Measurements from ENCODE around the gene MAMLD1.
A peak's percentile ranks its signal among the peaks of the same experiment; 100 is the strongest.

Gene MAMLD1

GRCh38 chrX:150405576-150405975, 42.5 kb downstream of the MAMLD1 start:
- Histone ChIP-seq H3K36me3 (ENCODE audit: insufficient read depth, low read length) (no peaks in the 10 kb centered on the region), H3K4me1 (ENCODE audit: control insufficient read depth, insufficient read depth, low read length, unreplicated experiment) (no peaks in the 10 kb centered on the region), H2AFZ (ENCODE audit: low read length, unreplicated experiment) (no peak overlapping the region), H3K79me2 (ENCODE audit: control insufficient read depth, insufficient read depth, low read length, unreplicated experiment) (no peaks in the 10 kb centered on the region), H3K4me3 (ENCODE audit: low read depth, low read length) (no peak overlapping the region), H3K27ac (ENCODE audit: low read depth, low read length) (no peak overlapping the region), H3K27me3 (ENCODE audit: insufficient read depth, low read length) (no peaks in the 10 kb centered on the region)

DNA sequence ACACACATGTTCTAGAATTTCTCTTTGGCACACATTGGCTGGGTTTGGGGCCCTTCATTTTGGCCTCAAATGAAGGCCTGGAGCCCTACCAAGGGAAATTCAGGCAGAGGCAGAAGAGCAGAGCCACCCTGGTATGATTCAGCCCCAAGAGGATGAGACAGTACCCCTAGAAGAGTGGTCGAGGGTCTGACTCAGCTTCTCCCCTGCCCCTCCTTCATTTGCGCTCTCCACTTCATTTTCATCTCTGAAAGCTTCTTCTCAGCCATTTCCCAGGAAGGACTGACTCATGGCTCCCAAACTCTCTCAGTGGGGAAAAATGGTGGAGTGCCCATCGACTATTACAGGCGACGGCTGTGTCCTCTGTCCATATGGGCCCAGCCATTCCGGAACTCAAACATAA, 43.5 kb downstream of the MAMLD1 start:
- no peaks in the 10 kb centered on the region for H3K36me3 ChIP-seq (ENCODE audit: insufficient read depth, low read length)
- no peaks in the 10 kb centered on the region for H3K79me2 ChIP-seq (ENCODE audit: control insufficient read depth, insufficient read depth, low read length, unreplicated experiment)
- no peaks in the 10 kb centered on the region for H3K4me1 ChIP-seq (ENCODE audit: control insufficient read depth, insufficient read depth, low read length, unreplicated experiment)
- no peak overlapping the region for H3K4me3 ChIP-seq (ENCODE audit: low read depth, low read length)
- H2AFZ ChIP-seq (ENCODE audit: low read length, unreplicated experiment): no peak overlapping the region
- H3K27ac ChIP-seq (ENCODE audit: low read depth, low read length): no peak overlapping the region
- no peaks in the 10 kb centered on the region for H3K27me3 ChIP-seq (ENCODE audit: insufficient read depth, low read length)

DNA sequence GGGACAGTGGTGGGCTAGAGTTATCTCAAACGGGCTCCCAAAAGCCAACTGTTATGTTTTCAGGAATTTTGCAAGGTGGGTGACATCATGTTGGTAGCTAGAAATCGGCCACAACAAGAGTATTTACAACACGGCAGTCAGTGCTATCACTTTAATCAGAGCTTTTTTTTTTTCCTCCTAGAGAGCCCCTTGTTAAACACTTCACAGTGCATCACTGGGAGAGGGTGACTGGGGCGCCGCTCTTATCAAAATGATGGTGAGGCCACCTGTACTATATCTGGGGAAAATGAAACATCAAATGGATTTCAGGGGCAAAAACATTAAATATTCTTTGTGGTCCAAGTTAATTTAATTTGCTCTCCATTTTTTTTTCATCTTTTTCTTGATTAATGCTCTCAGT, 44.9 kb downstream of the MAMLD1 start:
- Histone ChIP-seq H3K4me1 (ENCODE audit: control insufficient read depth, insufficient read depth, low read length, unreplicated experiment) (no peaks in the 10 kb centered on the region), H3K79me2 (ENCODE audit: control insufficient read depth, insufficient read depth, low read length, unreplicated experiment) (no peaks in the 10 kb centered on the region), H3K4me3 (ENCODE audit: low read depth, low read length) (no peak overlapping the region), H2AFZ (ENCODE audit: low read length, unreplicated experiment) (no peak overlapping the region), H3K27ac (ENCODE audit: low read depth, low read length) (no peak overlapping the region), H3K27me3 (ENCODE audit: insufficient read depth, low read length) (no peaks in the 10 kb centered on the region), H3K36me3 (ENCODE audit: insufficient read depth, low read length) (no peaks in the 10 kb centered on the region)

DNA sequence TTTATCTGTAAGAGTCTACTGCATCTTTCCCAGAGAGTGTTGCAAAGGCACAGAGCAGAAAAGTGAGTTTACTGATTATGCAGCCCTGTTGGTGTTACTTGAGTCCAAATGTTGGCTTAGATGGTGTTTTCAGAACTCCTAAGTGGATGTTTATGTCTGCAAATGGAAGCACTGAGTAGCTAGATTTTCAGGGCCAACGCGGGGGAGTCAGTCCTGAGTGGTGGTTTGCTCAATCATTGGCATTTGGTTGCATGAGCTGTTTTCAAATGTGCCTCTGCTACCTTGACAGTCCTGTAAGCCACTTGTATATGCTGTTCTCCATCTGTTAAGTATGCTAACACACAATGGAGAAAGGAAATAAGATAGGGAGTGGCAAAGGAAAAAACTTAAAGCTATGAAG, 45.4 kb downstream of the MAMLD1 start:
- H3K79me2 ChIP-seq (ENCODE audit: control insufficient read depth, insufficient read depth, low read length, unreplicated experiment): no peaks in the 10 kb centered on the region
- no peak overlapping the region for H2AFZ ChIP-seq (ENCODE audit: low read length, unreplicated experiment)

GRCh38 chrX:150409486-150409885, 46.4 kb downstream of the MAMLD1 start:
- no peak overlapping the region for H3K27ac ChIP-seq (ENCODE audit: low read depth, low read length)
- H3K4me3 ChIP-seq (ENCODE audit: low read depth, low read length): no peak overlapping the region
- H3K4me1 ChIP-seq (ENCODE audit: control insufficient read depth, insufficient read depth, low read length, unreplicated experiment): no peaks in the 10 kb centered on the region
- H3K27me3 ChIP-seq (ENCODE audit: insufficient read depth, low read length): no peaks in the 10 kb centered on the region
- H2AFZ ChIP-seq (ENCODE audit: low read length, unreplicated experiment): no peak overlapping the region
- no peaks in the 10 kb centered on the region for H3K79me2 ChIP-seq (ENCODE audit: control insufficient read depth, insufficient read depth, low read length, unreplicated experiment)
- no peaks in the 10 kb centered on the region for H3K36me3 ChIP-seq (ENCODE audit: insufficient read depth, low read length)

More for the DNA sequence above, 45.4 kb downstream of the MAMLD1 start:
- Histone ChIP-seq H3K27me3 (ENCODE audit: insufficient read depth, low read length) (no peaks in the 10 kb centered on the region), H3K4me1 (ENCODE audit: control insufficient read depth, insufficient read depth, low read length, unreplicated experiment) (no peaks in the 10 kb centered on the region), H3K4me3 (ENCODE audit: low read depth, low read length) (no peak overlapping the region), H3K36me3 (ENCODE audit: insufficient read depth, low read length) (no peaks in the 10 kb centered on the region), H3K27ac (ENCODE audit: low read depth, low read length) (no peak overlapping the region)

- H2AFZ ChIP-seq (ENCODE audit: low read length, unreplicated experiment): no peak overlapping the region
- H3K4me3 ChIP-seq (ENCODE audit: low read depth, low read length): no peak overlapping the region
- H3K27me3 ChIP-seq (ENCODE audit: insufficient read depth, low read length): no peaks in the 10 kb centered on the region
- H3K27ac ChIP-seq (ENCODE audit: low read depth, low read length): no peak overlapping the region
- no peaks in the 10 kb centered on the region for H3K4me1 ChIP-seq (ENCODE audit: control insufficient read depth, insufficient read depth, low read length, unreplicated experiment)
- H3K36me3 ChIP-seq (ENCODE audit: insufficient read depth, low read length): no peaks in the 10 kb centered on the region
- H3K79me2 ChIP-seq (ENCODE audit: control insufficient read depth, insufficient read depth, low read length, unreplicated experiment): no peaks in the 10 kb centered on the region
These were observed 46.8 kb downstream of the MAMLD1 start for GRCh38 chrX:150409964-150410363.

GRCh38 chrX:150410513-150410912, 47.4 kb downstream of the MAMLD1 start:
- Histone ChIP-seq H3K4me1 (ENCODE audit: control insufficient read depth, insufficient read depth, low read length, unreplicated experiment) (no peaks in the 10 kb centered on the region), H3K27ac (ENCODE audit: low read depth, low read length) (no peak overlapping the region), H3K4me3 (ENCODE audit: low read depth, low read length) (no peak overlapping the region), H3K27me3 (ENCODE audit: insufficient read depth, low read length) (no peaks in the 10 kb centered on the region), H3K79me2 (ENCODE audit: control insufficient read depth, insufficient read depth, low read length, unreplicated experiment) (no peaks in the 10 kb centered on the region), H3K36me3 (ENCODE audit: insufficient read depth, low read length) (no peaks in the 10 kb centered on the region), H2AFZ (ENCODE audit: low read length, unreplicated experiment) (no peak overlapping the region)

GRCh38 chrX:150411656-150412055, 48.5 kb downstream of the MAMLD1 start:
- Histone ChIP-seq H3K27ac (ENCODE audit: low read depth, low read length) (no peak overlapping the region), H3K4me1 (ENCODE audit: control insufficient read depth, insufficient read depth, low read length, unreplicated experiment) (no peaks in the 10 kb centered on the region), H3K36me3 (ENCODE audit: insufficient read depth, low read length) (no peaks in the 10 kb centered on the region), H3K4me3 (ENCODE audit: low read depth, low read length) (no peak overlapping the region), H3K79me2 (ENCODE audit: control insufficient read depth, insufficient read depth, low read length, unreplicated experiment) (no peaks in the 10 kb centered on the region), H2AFZ (ENCODE audit: low read length, unreplicated experiment) (no peak overlapping the region), H3K27me3 (ENCODE audit: insufficient read depth, low read length) (no peaks in the 10 kb centered on the region)

DNA sequence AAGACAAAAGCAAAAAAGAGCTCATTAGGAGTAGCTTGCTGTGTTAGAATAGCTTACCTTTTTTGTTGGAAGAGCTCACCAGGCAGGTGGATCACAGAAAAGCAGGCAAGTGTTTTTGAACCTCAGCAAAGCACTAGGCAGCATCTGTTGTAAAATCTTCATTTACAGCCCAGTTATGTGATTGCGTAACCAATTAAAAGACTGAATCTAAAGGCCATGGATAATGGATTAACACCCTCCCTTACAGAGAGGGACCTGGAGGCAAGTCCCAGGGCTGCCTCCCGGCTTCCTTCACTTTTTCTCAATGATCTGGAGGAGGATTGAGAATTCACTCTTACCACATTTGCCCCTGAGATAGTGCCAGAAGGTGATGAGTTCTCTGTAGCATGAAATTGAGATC, 51.1 kb downstream of the MAMLD1 start:
- Histone ChIP-seq H3K79me2 (ENCODE audit: control insufficient read depth, insufficient read depth, low read length, unreplicated experiment) (no peaks in the 10 kb centered on the region), H2AFZ (ENCODE audit: low read length, unreplicated experiment) (no peak overlapping the region), H3K27ac (ENCODE audit: low read depth, low read length) (no peak overlapping the region), H3K36me3 (ENCODE audit: insufficient read depth, low read length) (no peaks in the 10 kb centered on the region), H3K27me3 (ENCODE audit: insufficient read depth, low read length) (no peaks in the 10 kb centered on the region), H3K4me1 (ENCODE audit: control insufficient read depth, insufficient read depth, low read length, unreplicated experiment) (no peaks in the 10 kb centered on the region), H3K4me3 (ENCODE audit: low read depth, low read length) (no peak overlapping the region)

DNA sequence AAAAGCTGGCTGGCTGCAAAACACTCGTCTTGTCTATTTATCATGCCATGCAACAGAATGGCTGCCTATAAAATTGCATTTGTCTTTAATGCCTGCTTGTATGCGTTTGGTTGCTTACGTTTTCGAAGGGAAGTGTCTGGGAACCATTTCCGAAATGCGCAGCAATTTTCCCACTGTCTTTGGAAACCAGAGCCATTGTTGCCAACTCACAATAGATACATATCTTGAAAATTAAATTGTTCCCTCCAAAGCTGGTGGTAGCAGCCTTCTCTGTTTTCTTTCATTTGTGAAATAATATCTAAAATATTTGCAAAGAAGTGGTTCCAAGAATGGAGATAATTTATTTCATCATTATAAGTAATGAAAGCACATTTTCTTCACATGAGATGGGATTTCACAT, 53.4 kb downstream of the MAMLD1 start:
- H3K27ac ChIP-seq (ENCODE audit: low read depth, low read length): no peak overlapping the region
- H3K4me1 ChIP-seq (ENCODE audit: control insufficient read depth, insufficient read depth, low read length, unreplicated experiment): no peaks in the 10 kb centered on the region
- H3K4me3 ChIP-seq (ENCODE audit: low read depth, low read length): no peak overlapping the region
- H2AFZ ChIP-seq (ENCODE audit: low read length, unreplicated experiment): no peak overlapping the region
- no peaks in the 10 kb centered on the region for H3K36me3 ChIP-seq (ENCODE audit: insufficient read depth, low read length)
- H3K79me2 ChIP-seq (ENCODE audit: control insufficient read depth, insufficient read depth, low read length, unreplicated experiment): no peaks in the 10 kb centered on the region
- no peaks in the 10 kb centered on the region for H3K27me3 ChIP-seq (ENCODE audit: insufficient read depth, low read length)

- H3K27me3 ChIP-seq (ENCODE audit: insufficient read depth, low read length): no peaks in the 10 kb centered on the region
- H3K36me3 ChIP-seq (ENCODE audit: insufficient read depth, low read length): no peaks in the 10 kb centered on the region
- H3K79me2 ChIP-seq (ENCODE audit: control insufficient read depth, insufficient read depth, low read length, unreplicated experiment): no peaks in the 10 kb centered on the region
- no peaks in the 10 kb centered on the region for H3K4me1 ChIP-seq (ENCODE audit: control insufficient read depth, insufficient read depth, low read length, unreplicated experiment)
- no peak overlapping the region for H3K27ac ChIP-seq (ENCODE audit: low read depth, low read length)
- peak overlapping the region; percentile 33; the same call in 1 of the 2 replicates for H3K4me3 ChIP-seq (ENCODE audit: low read depth, low read length)
- H2AFZ ChIP-seq (ENCODE audit: low read length, unreplicated experiment): no peak overlapping the region
These were observed 58.7 kb downstream of the MAMLD1 start for GRCh38 chrX:150421816-150422215.

Measured in ACC112 (cell line).